Activated T-helper 17 cell treated with anti-CD3 and anti-CD28 coated beads, Interleukin-2, amount 50 U/mL, for 72 hours (primary cell): Measurements from ENCODE around the gene CDKN2A. TPM values are rescaled to one million over a fixed set of nuclear protein-coding genes. Genes with fewer than 3 reads are reported as not detected.

ENCODE experiments used
- ATAC-seq: fragments of 150-1000 bp; cut with Tn5 transposase; replicated peaks from 2 replicates; pipeline ENCODE4 v1.10.0; 2021; ENCODE audit warnings: mild to moderate bottlenecking, moderate library complexity
- H3K27ac Mint-ChIP-seq: one replicate; pipeline ENCODE4 v1.8.0; 2022; ENCODE audit warnings: mixed read lengths
- H3K27me3 Mint-ChIP-seq: one replicate; pipeline ENCODE4 v1.8.0; 2022; ENCODE audit warnings: mixed read lengths
- H3K36me3 Mint-ChIP-seq: one replicate; pipeline ENCODE4 v1.8.0; 2022; ENCODE audit warnings: low read depth, mild to moderate bottlenecking, mixed read lengths
- H3K4me1 Mint-ChIP-seq: one replicate; pipeline ENCODE4 v1.8.0; 2022; ENCODE audit warnings: mixed read lengths
- H3K4me3 Mint-ChIP-seq: one replicate; pipeline ENCODE4 v1.8.0; 2022; ENCODE audit warnings: mild to moderate bottlenecking, mixed read lengths
- H3K9me3 Mint-ChIP-seq: one replicate; pipeline ENCODE4 v1.8.0; 2022; ENCODE audit warnings: mixed read lengths
- total RNA-seq, 2 donors: library from RNA; stranded (reverse); gene quantifications; one replicate each; pipeline ENCODE4 v1.2.3, GENCODE V29; 2022

The CDKN2A gene
- total RNA-seq, 2 donors from 2014 or later: 4.7 to 6.4 TPM

- Mint-ChIP-seq H3K27ac (no peak overlapping the region), H3K4me3 (no peak overlapping the region), H3K36me3 (no peaks in the 10 kb centered on the region), H3K27me3 (peaks cover 7% of the 10 kb centered on the region), H3K9me3 (no peaks in the 10 kb centered on the region), H3K4me1 (no peaks in the 10 kb centered on the region)
- no peak for ATAC-seq
Measured at GRCh38 chr9:22026696-22027095, 32.5 kb upstream of the CDKN2A start.

GRCh38 chr9:22022396-22022795 lies 28.2 kb upstream of the CDKN2A start:
- H3K27me3 Mint-ChIP-seq: peaks cover 13% of the 10 kb centered on the region
- H3K36me3 Mint-ChIP-seq: no peaks in the 10 kb centered on the region
- H3K4me1 Mint-ChIP-seq: no peaks in the 10 kb centered on the region
- peaks cover 6% of the 10 kb centered on the region for H3K9me3 Mint-ChIP-seq
- no peak overlapping the region for H3K4me3 Mint-ChIP-seq
- no peak for ATAC-seq
- no peak overlapping the region for H3K27ac Mint-ChIP-seq

GRCh38 chr9:22010866-22011625 lies 16.9 kb upstream of the CDKN2A start:
- Mint-ChIP-seq H3K27ac (no peak overlapping the region), H3K36me3 (no peaks in the 10 kb centered on the region), H3K9me3 (no peaks in the 10 kb centered on the region), H3K27me3 (peaks cover 10% of the 10 kb centered on the region), H3K4me3 (no peak overlapping the region), H3K4me1 (peaks cover 6% of the 10 kb centered on the region)
- no peak for ATAC-seq

GRCh38 chr9:22009506-22009867 lies 15.3 kb upstream of the CDKN2A start:
- ATAC-seq: peak; percentile 38
- peak overlapping the region; percentile 90 for H3K4me3 Mint-ChIP-seq
- H3K36me3 Mint-ChIP-seq: peaks cover 7% of the 10 kb centered on the region
- peaks cover 14% of the 10 kb centered on the region for H3K4me1 Mint-ChIP-seq
- H3K27me3 Mint-ChIP-seq: peaks cover 23% of the 10 kb centered on the region
- no peaks in the 10 kb centered on the region for H3K9me3 Mint-ChIP-seq
- H3K27ac Mint-ChIP-seq: no peak overlapping the region

- Mint-ChIP-seq H3K4me3 (peak within 1 kb of the TSS; percentile 90), H3K4me1 (peaks cover 14% of the 10 kb centered on the region), H3K9me3 (no peaks in the 10 kb centered on the region), H3K27ac (peak within 1 kb of the TSS; percentile 73), H3K36me3 (peaks cover 7% of the 10 kb centered on the region), H3K27me3 (peaks cover 28% of the 10 kb centered on the region)
- ATAC-seq: peak; percentile 95
Measured at GRCh38 chr9:22008717-22009505, 14.7 kb upstream of the CDKN2A start, which contains the start of gene CDKN2B. TSS of gene CDKN2B (minus strand) at chr9:22009305. CDS start at chr9:22008953, 352 bp downstream.

- H3K4me3 Mint-ChIP-seq: peak overlapping the region; percentile 90
- H3K27ac Mint-ChIP-seq: no peak overlapping the region
- no peak for ATAC-seq
- peaks cover 14% of the 10 kb centered on the region for H3K4me1 Mint-ChIP-seq
- H3K9me3 Mint-ChIP-seq: no peaks in the 10 kb centered on the region
- peaks cover 7% of the 10 kb centered on the region for H3K36me3 Mint-ChIP-seq
- H3K27me3 Mint-ChIP-seq: peaks cover 32% of the 10 kb centered on the region
Measured at GRCh38 chr9:22008384-22008716, 14.2 kb upstream of the CDKN2A start.

GRCh38 chr9:22005702-22006606 lies 11.8 kb upstream of the CDKN2A start:
- peaks cover 34% of the 10 kb centered on the region for H3K27me3 Mint-ChIP-seq
- peaks cover 14% of the 10 kb centered on the region for H3K4me1 Mint-ChIP-seq
- no peak for ATAC-seq
- peak overlapping the region; percentile 63 for H3K4me3 Mint-ChIP-seq
- no peaks in the 10 kb centered on the region for H3K9me3 Mint-ChIP-seq
- H3K27ac Mint-ChIP-seq: no peak overlapping the region
- H3K36me3 Mint-ChIP-seq: peaks cover 7% of the 10 kb centered on the region

- Mint-ChIP-seq H3K27ac (no peak overlapping the region), H3K4me1 (peaks cover 14% of the 10 kb centered on the region), H3K27me3 (peaks cover 38% of the 10 kb centered on the region), H3K9me3 (no peaks in the 10 kb centered on the region), H3K36me3 (peaks cover 7% of the 10 kb centered on the region), H3K4me3 (peak overlapping the region; percentile 63)
- ATAC-seq: no peak
Measured at GRCh38 chr9:22005021-22005701, 11.0 kb upstream of the CDKN2A start.

GRCh38 chr9:22002038-22002437 lies 7.8 kb upstream of the CDKN2A start:
- H3K36me3 Mint-ChIP-seq: peaks cover 7% of the 10 kb centered on the region
- H3K4me1 Mint-ChIP-seq: peaks cover 8% of the 10 kb centered on the region
- peaks cover 35% of the 10 kb centered on the region for H3K27me3 Mint-ChIP-seq
- ATAC-seq: no peak
- no peak overlapping the region for H3K27ac Mint-ChIP-seq
- no peak overlapping the region for H3K4me3 Mint-ChIP-seq
- H3K9me3 Mint-ChIP-seq: no peaks in the 10 kb centered on the region

- no peak for ATAC-seq
- Mint-ChIP-seq H3K4me1 (no peaks in the 10 kb centered on the region), H3K27ac (no peak overlapping the region), H3K9me3 (no peaks in the 10 kb centered on the region), H3K27me3 (peaks cover 8% of the 10 kb centered on the region), H3K36me3 (no peaks in the 10 kb centered on the region), H3K4me3 (no peak overlapping the region)
Measured at GRCh38 chr9:21998026-21998425, 3.8 kb upstream of the CDKN2A start.

- H3K9me3 Mint-ChIP-seq: no peaks in the 10 kb centered on the region
- H3K36me3 Mint-ChIP-seq: no peaks in the 10 kb centered on the region
- ATAC-seq: no peak
- H3K4me3 Mint-ChIP-seq: no peak overlapping the region
- H3K27ac Mint-ChIP-seq: no peak overlapping the region
- no peaks in the 10 kb centered on the region for H3K4me1 Mint-ChIP-seq
- H3K27me3 Mint-ChIP-seq: peaks cover 8% of the 10 kb centered on the region
Measured at GRCh38 chr9:21997480-21997879, 3.3 kb upstream of the CDKN2A start.

GRCh38 chr9:21996858-21997257 lies 2.7 kb upstream of the CDKN2A start:
- no peaks in the 10 kb centered on the region for H3K4me1 Mint-ChIP-seq
- no peak for ATAC-seq
- H3K4me3 Mint-ChIP-seq: peak overlapping the region; percentile 88
- no peaks in the 10 kb centered on the region for H3K9me3 Mint-ChIP-seq
- no peak overlapping the region for H3K27ac Mint-ChIP-seq
- peaks cover 8% of the 10 kb centered on the region for H3K27me3 Mint-ChIP-seq
- no peaks in the 10 kb centered on the region for H3K36me3 Mint-ChIP-seq

GRCh38 chr9:21996438-21996837 lies 2.2 kb upstream of the CDKN2A start:
- H3K27me3 Mint-ChIP-seq: peaks cover 8% of the 10 kb centered on the region
- no peaks in the 10 kb centered on the region for H3K36me3 Mint-ChIP-seq
- H3K9me3 Mint-ChIP-seq: no peaks in the 10 kb centered on the region
- no peak for ATAC-seq
- H3K4me3 Mint-ChIP-seq: peak overlapping the region; percentile 88
- no peaks in the 10 kb centered on the region for H3K4me1 Mint-ChIP-seq
- peak overlapping the region; percentile 7 for H3K27ac Mint-ChIP-seq
